ENCODE data around the gene RECK.
"Not testable (repeated sequence)": the region's sequence is repeated elsewhere in the genome, so short reads cannot be mapped to it uniquely, and the experiment has no call there.

The RECK gene

DNA sequence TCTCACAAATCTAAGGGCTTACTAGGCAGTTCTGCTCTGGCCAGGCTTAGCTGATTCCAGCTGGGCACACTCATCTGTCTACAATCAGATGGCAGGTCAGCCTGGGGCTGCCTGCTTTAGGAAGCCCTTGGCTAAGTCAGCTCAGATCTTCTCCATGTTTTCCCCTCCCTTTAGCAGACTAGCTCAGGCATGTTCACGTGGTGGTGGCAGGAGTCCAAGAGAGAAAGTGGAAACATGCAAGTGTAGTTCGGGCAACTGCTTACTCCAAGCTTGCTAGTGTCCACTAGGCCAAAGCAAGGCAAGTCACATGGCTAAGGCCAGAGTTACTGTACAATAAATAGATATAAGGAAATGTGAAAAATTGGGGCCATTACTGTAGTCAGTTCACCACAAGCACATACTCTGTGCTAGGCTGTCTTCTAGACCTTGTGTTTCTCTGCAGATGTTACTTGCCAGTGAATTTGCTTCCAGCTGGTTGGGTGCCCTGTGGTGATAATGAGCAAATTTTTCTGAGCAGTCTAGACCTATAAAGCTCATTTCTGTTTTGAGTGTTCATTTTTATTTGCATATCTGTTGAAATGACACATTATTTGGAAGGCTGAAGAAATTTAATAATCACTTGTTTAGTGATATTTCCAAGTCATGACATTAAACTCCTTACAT lies 38.3 kb downstream of the RECK start:
- peak; percentile 59 for DNase-seq

GRCh38 chr9:36078051-36078450 lies 41.3 kb downstream of the RECK start:
- DNase-seq, result no peak

- DNase-seq, result no peak
Measured at GRCh38 chr9:36080519-36080918, 43.8 kb downstream of the RECK start.

- no peak for DNase-seq
Measured at GRCh38 chr9:36082931-36083330, 46.2 kb downstream of the RECK start.

DNA sequence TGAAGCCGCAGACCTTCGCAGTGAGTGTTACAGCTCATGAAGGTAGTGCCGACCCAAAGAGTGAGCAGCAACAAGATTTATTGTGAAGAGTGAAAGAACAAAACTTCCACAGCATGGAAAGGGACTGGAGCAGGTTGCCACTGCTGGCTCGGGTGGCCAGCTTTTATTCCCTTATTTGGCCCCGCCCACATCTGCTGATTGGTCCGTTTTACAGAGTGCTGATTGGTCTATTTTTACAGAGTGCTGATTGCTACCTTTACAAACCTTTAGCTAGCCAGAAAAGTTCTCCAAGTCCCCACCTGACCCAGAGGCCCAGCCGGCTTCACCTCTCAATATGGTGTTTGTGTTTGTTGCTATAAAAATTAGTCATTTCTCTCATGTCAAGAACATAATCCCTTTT lies 49.7 kb downstream of the RECK start:
- DNase-seq, result no peak

DNA sequence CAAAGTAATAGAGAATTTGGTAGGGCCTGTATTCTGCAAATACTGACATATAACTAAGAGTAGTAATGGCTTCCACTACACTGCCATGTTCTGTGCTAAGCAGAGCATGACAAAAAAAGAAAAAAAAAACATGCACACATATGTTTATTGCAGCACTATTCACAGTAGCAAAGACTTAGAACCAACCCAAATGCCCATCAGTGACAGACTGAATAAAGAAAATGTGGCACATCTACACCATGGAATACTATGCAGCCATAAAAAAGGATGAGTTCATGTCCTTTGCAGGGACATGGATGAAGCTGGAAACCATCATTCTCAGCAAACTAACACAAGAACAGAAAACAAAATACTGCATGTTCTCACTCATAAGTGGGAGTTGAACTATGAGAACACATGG lies 50.3 kb downstream of the RECK start:
- DNase-seq, result not testable (repeated sequence)

DNA sequence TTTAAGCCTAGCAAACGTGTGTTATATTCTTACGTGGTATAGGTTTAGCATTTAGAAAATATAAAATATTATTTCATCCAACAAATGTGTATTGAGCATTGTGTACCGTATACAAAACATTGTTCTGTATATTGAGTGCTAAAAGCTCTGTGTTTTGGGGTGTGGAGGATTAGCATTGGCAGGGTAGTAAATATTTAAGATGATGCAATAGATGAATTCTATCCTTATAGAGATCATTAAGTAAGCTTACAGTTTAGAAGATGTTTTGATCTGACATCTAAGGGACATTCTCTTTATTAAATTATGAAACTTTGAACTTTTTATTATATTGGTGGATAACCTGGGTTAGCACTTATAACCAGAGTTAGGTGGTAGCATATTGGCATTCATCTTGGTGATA lies 51.3 kb downstream of the RECK start:
- DNase-seq, result no peak

- no peak for DNase-seq
Measured at GRCh38 chr9:36091026-36091953, 54.6 kb downstream of the RECK start.

DNA sequence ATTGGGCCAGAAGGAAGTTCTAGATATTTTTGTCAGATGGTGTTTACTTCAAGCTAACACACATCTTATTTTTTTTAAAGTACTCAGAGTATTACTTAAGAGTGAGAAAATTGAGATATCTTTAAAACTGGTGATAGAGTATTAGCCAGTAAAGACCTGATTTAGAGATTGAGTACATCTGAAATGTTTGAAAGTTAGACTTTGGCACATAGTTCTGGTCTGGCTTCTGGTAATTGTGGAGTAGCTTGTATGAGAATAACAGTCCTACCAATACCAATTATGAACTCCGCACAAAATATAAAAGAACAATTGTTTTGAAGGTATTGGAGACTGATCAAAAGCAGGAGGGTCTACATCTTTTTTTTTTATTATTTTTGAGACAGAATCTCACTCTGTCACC lies 55.3 kb downstream of the RECK start:
- no peak for DNase-seq

GRCh38 chr9:36092509-36093215 lies 55.9 kb downstream of the RECK start:
- no peak for DNase-seq

- no peak for DNase-seq
Measured at GRCh38 chr9:36093384-36093783, 56.7 kb downstream of the RECK start.

DNA sequence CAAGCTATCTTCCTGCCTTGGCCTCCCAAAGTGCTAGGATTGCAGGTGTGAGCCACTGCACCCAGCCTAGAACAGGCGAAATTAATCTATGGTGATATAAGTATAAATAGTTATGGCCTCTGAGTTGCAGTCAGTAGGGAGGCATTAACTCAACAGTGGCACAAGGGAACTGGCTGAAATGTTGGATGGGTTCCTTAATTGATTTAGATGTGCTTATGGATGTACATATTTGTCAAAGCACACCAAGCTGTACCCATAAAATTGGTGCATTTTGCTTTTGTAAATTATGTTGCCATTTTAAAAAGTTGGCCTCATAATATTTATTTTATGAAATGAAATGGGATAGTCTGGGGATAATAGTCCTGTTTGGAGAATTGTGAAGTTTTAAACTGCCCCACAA lies 63.0 kb downstream of the RECK start:
- no peak for DNase-seq

DNA sequence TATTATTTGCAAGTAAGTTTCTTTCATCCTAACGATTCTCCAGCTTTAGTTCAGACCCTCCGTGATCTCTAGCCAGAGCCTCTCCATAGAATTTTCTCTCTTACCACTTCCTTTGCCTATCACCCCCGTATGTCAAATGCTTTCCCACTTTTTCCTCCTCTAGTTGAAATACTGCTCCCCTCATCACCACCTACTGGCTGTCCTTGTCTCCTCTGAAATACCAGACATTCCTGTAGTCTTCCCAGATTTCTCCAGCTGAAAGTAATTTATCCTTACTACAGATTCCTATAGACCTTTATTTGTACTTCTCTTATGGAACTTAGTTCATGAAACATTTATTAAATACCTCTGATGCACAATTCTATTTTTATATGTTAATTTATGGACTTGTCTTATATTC lies 63.8 kb downstream of the RECK start:
- DNase-seq, result no peak

- DNase-seq, result no peak
Measured at GRCh38 chr9:36101916-36102741, 65.4 kb downstream of the RECK start.

GRCh38 chr9:36102742-36103495 lies 66.2 kb downstream of the RECK start:
- peak; percentile 78 for DNase-seq

DNA sequence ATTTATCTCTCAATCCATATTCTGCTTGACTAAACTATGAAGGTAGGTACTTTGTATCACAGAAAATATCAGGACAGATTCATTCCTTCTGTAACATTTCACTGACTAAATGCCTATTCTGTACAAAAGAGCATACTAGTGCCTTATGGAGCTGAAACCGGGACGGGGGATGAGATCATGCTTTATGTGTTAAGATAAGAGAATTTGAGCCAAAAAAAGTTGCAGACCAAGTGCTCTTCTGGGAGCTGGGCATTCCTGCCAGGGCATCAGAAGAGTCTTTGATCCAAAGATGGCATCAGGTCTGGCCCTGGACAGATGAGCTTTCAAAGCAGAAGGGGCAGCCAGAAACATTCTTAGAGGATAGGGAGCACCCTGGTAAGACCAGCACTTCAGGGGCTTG lies 72.4 kb downstream of the RECK start:
- no peak for DNase-seq

DNA sequence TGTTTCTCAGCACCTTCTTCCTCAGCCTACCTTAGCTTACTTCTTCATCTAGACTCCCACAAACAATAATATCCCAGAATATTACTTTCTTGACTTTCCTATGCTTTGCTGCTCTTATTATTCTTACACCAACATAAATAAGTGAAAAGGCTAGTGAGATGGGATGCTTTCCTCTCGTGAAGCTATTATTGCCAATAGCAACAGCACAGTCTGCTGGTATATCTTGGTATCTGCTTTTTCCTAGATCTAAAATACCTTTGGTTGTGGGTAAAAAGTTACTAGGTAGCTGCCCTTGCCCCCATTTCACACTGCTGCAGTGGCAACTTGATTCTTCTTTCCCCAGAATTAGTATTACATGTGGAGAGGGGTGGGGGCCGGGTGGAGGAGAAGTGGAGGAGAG lies 73.7 kb downstream of the RECK start:
- no peak for DNase-seq

GRCh38 chr9:36112516-36112915 lies 75.8 kb downstream of the RECK start:
- no peak for DNase-seq

GRCh38 chr9:36113999-36114398 lies 77.3 kb downstream of the RECK start:
- no peak for DNase-seq

DNA sequence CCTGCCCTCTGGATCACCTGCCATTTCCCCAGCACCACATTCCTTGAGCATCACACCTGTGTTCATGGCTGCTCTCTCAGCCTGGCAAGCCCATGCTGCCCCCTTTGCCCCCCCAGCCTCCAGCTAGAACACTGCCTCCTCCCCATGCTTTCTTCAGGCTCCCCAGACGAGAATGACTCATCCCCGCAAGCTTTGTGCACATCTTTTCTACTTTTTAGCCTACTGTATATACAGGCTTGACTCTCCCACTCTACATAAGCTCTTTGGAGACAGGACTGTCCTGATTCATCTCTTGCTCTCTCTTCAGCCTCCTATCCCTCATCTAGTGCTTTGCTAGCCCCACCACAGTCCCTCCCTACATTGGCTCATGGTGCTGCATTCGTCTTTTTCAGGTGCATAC lies 79.9 kb downstream of the RECK start:
- DNase-seq, result no peak

GRCh38 chr9:36118201-36118600 lies 81.5 kb downstream of the RECK start:
- DNase-seq, result no peak

- DNase-seq, result no peak
Measured at GRCh38 chr9:36118706-36119105, 82.0 kb downstream of the RECK start.

Data from COR-L47 (cell line).